SU-DHL-6 (cell line): ENCODE measurements around the gene SDK1.

ENCODE experiments used
- EZH2phosphoT487 ChIP-seq: fragments of 200-600 bp; sonication (generic), shearing (Covaris generic); conservative IDR thresholded peaks from 2 replicates; pipeline ENCODE4 v1.6.1; 2018; ENCODE audit warnings: mild to moderate bottlenecking, antibody characterized with exemption, low read length, moderate library complexity, mixed read lengths
- TF ChIP-seq, protein P1 (sequence below): fragments of 200-600 bp; sonication (generic); IDR thresholded peaks from one replicate; pipeline ENCODE4 v1.5.1; 2017; ENCODE audit warnings: antibody characterized with exemption, mild to moderate bottlenecking, low read length, moderate library complexity; ENCODE audit not compliant: insufficient read depth, poor library complexity, severe bottlenecking

DNA sequence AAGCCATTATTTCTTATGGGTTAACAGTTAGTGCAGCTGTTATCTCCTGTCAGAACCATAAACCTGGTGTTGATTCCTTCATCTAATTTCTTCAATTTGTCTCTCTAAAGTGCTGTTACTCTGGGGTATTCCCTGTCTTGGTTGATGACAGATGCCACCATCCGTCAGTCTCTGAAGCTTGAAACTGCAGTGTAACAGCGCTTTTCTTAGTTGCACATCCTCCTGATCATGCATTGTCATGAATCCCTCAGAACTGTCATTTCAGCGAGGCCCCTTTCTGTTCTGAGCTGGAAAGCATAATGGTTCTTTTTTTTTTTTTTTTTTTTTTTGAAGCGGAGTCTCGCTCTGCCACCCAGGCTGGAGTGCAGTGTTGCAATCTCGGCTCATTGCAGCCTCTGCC lies 193.9 kb downstream of the SDK1 start:
- TF ChIP-seq EZH2phosphoT487, result no peak
- TF ChIP-seq, protein P1, sequence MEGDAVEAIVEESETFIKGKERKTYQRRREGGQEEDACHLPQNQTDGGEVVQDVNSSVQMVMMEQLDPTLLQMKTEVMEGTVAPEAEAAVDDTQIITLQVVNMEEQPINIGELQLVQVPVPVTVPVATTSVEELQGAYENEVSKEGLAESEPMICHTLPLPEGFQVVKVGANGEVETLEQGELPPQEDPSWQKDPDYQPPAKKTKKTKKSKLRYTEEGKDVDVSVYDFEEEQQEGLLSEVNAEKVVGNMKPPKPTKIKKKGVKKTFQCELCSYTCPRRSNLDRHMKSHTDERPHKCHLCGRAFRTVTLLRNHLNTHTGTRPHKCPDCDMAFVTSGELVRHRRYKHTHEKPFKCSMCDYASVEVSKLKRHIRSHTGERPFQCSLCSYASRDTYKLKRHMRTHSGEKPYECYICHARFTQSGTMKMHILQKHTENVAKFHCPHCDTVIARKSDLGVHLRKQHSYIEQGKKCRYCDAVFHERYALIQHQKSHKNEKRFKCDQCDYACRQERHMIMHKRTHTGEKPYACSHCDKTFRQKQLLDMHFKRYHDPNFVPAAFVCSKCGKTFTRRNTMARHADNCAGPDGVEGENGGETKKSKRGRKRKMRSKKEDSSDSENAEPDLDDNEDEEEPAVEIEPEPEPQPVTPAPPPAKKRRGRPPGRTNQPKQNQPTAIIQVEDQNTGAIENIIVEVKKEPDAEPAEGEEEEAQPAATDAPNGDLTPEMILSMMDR, result no peak
